Astrocyte (in vitro differentiated cells and primary cell): ENCODE measurements around the gene CCNL2. TPM values are rescaled to one million over a fixed set of nuclear protein-coding genes. Genes with fewer than 3 reads are reported as not detected.

Source experiments
- DNase-seq: peaks from one replicate; pipeline ENCODE4 v3.0.0-alpha.2; 2010; ENCODE audit warnings: low read depth
- FAIRE-seq: peaks from 2 replicates; lab custom pipeline; 2011; peaks lifted over from hg19 to GRCh38; lab: Jason Lieb, UNC
- H2AFZ ChIP-seq: 2 replicates; pipeline ENCODE4 v1.6.0; 2012; ENCODE audit warnings: low read depth, low read length, inconsistent platforms
- H3K27ac ChIP-seq: 2 replicates; pipeline ENCODE4 v1.5.1; 2011; ENCODE audit warnings: low read depth, low read length, inconsistent platforms
- H3K27me3 ChIP-seq: 2 replicates; pipeline ENCODE4 v1.6.0; 2011; ENCODE audit warnings: low read length, inconsistent platforms; ENCODE audit not compliant: insufficient read depth
- H3K36me3 ChIP-seq: 2 replicates; pipeline ENCODE4 v1.5.1; 2011; ENCODE audit warnings: low read length, inconsistent platforms; ENCODE audit not compliant: insufficient read depth
- H3K4me1 ChIP-seq: 2 replicates; pipeline ENCODE4 v1.5.1; 2011; ENCODE audit warnings: low read length, inconsistent platforms; ENCODE audit not compliant: insufficient read depth
- H3K4me2 ChIP-seq: 2 replicates; pipeline ENCODE4 v1.6.0; 2012; ENCODE audit warnings: low read length, inconsistent platforms
- H3K4me3 ChIP-seq: 2 replicates; pipeline ENCODE4 v1.5.1; 2011; ENCODE audit warnings: low read depth, mild to moderate bottlenecking, low read length, inconsistent platforms; ENCODE audit not compliant: insufficient read depth
- H3K79me2 ChIP-seq: 2 replicates; pipeline ENCODE4 v1.6.0; 2012; ENCODE audit warnings: mild to moderate bottlenecking, low read length, inconsistent platforms; ENCODE audit not compliant: insufficient read depth
- H3K9ac ChIP-seq: 2 replicates; pipeline ENCODE4 v1.6.0; 2012; ENCODE audit warnings: mild to moderate bottlenecking, low read length, inconsistent platforms
- H3K9me3 ChIP-seq: 2 replicates; pipeline ENCODE4 v1.5.1; 2012; ENCODE audit warnings: low read depth, mild to moderate bottlenecking, low read length, inconsistent platforms; ENCODE audit not compliant: insufficient read depth
- H4K20me1 ChIP-seq: 2 replicates; pipeline ENCODE4 v1.6.0; 2012; ENCODE audit warnings: low read length, inconsistent platforms; ENCODE audit not compliant: insufficient read depth
- H3K27ac Mint-ChIP-seq: one replicate; pipeline ENCODE4 v1.8.0; 2021; ENCODE audit warnings: mild to moderate bottlenecking, mixed read lengths; ENCODE audit not compliant: unreplicated experiment
- H3K27me3 Mint-ChIP-seq: one replicate; pipeline ENCODE4 v1.8.0; 2021; ENCODE audit warnings: low read depth, mixed read lengths; ENCODE audit not compliant: unreplicated experiment
- H3K36me3 Mint-ChIP-seq: one replicate; pipeline ENCODE4 v1.8.0; 2021; ENCODE audit warnings: low read depth, mixed read lengths; ENCODE audit not compliant: unreplicated experiment
- H3K4me1 Mint-ChIP-seq: one replicate; pipeline ENCODE4 v1.8.0; 2021; ENCODE audit warnings: low read depth, mixed read lengths; ENCODE audit not compliant: unreplicated experiment
- H3K4me3 Mint-ChIP-seq: one replicate; pipeline ENCODE4 v1.8.0; 2021; ENCODE audit warnings: mild to moderate bottlenecking, moderate library complexity, mixed read lengths; ENCODE audit not compliant: unreplicated experiment
- H3K9me3 Mint-ChIP-seq: one replicate; pipeline ENCODE4 v1.8.0; 2021; ENCODE audit warnings: mild to moderate bottlenecking, mixed read lengths; ENCODE audit not compliant: unreplicated experiment
- CTCF ChIP-seq: IDR thresholded peaks from 2 replicates; pipeline ENCODE4 v1.5.1; 2011; ENCODE audit warnings: low read depth, mild to moderate bottlenecking, inconsistent platforms, low read length, moderate library complexity; ENCODE audit not compliant: insufficient read depth
- EZH2 ChIP-seq: IDR thresholded peaks from 2 replicates; pipeline ENCODE4 v1.6.1; 2012; ENCODE audit warnings: mild to moderate bottlenecking, low read length, inconsistent platforms; ENCODE audit not compliant: insufficient read depth
- total RNA-seq: library from RNA; stranded (reverse); gene quantifications from 2 replicates; pipeline ENCODE4 v1.2.1, GENCODE V29; 2021

The CCNL2 gene
- total RNA-seq, 1 donor from 2014 or later, result 194 TPM

- H3K27ac Mint-ChIP-seq, result no peak overlapping the region
- H3K4me1 ChIP-seq, result peaks cover 30% of the 10 kb centered on the region
- peaks cover 4% of the 10 kb centered on the region for H3K4me1 Mint-ChIP-seq
- no peak overlapping the region for H3K9ac ChIP-seq
- no peak overlapping the region for H3K4me3 Mint-ChIP-seq
- no peak overlapping the region for H3K4me3 ChIP-seq
- peaks cover 8% of the 10 kb centered on the region for H3K36me3 ChIP-seq
- H4K20me1 ChIP-seq, result peaks cover 65% of the 10 kb centered on the region
- DNase-seq (no peak), FAIRE-seq (no peak)
- no peak overlapping the region for H3K4me2 ChIP-seq
- no peaks in the 10 kb centered on the region for H3K36me3 Mint-ChIP-seq
- H3K9me3 Mint-ChIP-seq, result no peaks in the 10 kb centered on the region
- H3K79me2 ChIP-seq, result peaks cover 56% of the 10 kb centered on the region
- H3K27me3 ChIP-seq, result no peaks in the 10 kb centered on the region
- no peaks in the 10 kb centered on the region for H3K9me3 ChIP-seq
- TF ChIP-seq EZH2, result no peak
- no peak for TF ChIP-seq CTCF
- no peak overlapping the region for H2AFZ ChIP-seq
- no peak overlapping the region for H3K27ac ChIP-seq
- no peaks in the 10 kb centered on the region for H3K27me3 Mint-ChIP-seq
Observed at GRCh38 chr1:1341549-1342021, 57.5 kb downstream of the CCNL2 start.

- H3K4me3 ChIP-seq, result no peak overlapping the region
- H3K36me3 Mint-ChIP-seq, result no peaks in the 10 kb centered on the region
- DNase-seq, result no peak
- H3K4me2 ChIP-seq, result no peak overlapping the region
- no peak overlapping the region for H3K27ac ChIP-seq
- no peaks in the 10 kb centered on the region for H3K27me3 ChIP-seq
- H3K9me3 Mint-ChIP-seq, result no peaks in the 10 kb centered on the region
- peaks cover 24% of the 10 kb centered on the region for H3K4me1 ChIP-seq
- peaks cover 59% of the 10 kb centered on the region for H4K20me1 ChIP-seq
- TF ChIP-seq CTCF (no peak), EZH2 (no peak)
- H3K27ac Mint-ChIP-seq, result no peak overlapping the region
- H3K9ac ChIP-seq, result no peak overlapping the region
- FAIRE-seq, result no peak
- H3K4me1 Mint-ChIP-seq, result peaks cover 4% of the 10 kb centered on the region
- H3K27me3 Mint-ChIP-seq, result no peaks in the 10 kb centered on the region
- peaks cover 8% of the 10 kb centered on the region for H3K36me3 ChIP-seq
- H3K9me3 ChIP-seq, result no peaks in the 10 kb centered on the region
- no peak overlapping the region for H2AFZ ChIP-seq
- H3K79me2 ChIP-seq, result peaks cover 50% of the 10 kb centered on the region
- H3K4me3 Mint-ChIP-seq, result no peak overlapping the region
Observed at GRCh38 chr1:1340791-1341548, 58.2 kb downstream of the CCNL2 start.

- peaks cover 16% of the 10 kb centered on the region for H3K4me1 ChIP-seq
- H3K27ac Mint-ChIP-seq, result no peak overlapping the region
- no peaks in the 10 kb centered on the region for H3K9me3 ChIP-seq
- H3K9ac ChIP-seq, result no peak overlapping the region
- H4K20me1 ChIP-seq, result peaks cover 51% of the 10 kb centered on the region
- H3K4me2 ChIP-seq, result no peak overlapping the region
- no peaks in the 10 kb centered on the region for H3K27me3 ChIP-seq
- H3K36me3 Mint-ChIP-seq, result no peaks in the 10 kb centered on the region
- H3K4me3 Mint-ChIP-seq, result no peak overlapping the region
- peaks cover 42% of the 10 kb centered on the region for H3K79me2 ChIP-seq
- H3K4me1 Mint-ChIP-seq, result peaks cover 4% of the 10 kb centered on the region
- H3K36me3 ChIP-seq, result peaks cover 8% of the 10 kb centered on the region
- no peaks in the 10 kb centered on the region for H3K9me3 Mint-ChIP-seq
- no peak overlapping the region for H2AFZ ChIP-seq
- no peak overlapping the region for H3K27ac ChIP-seq
- H3K27me3 Mint-ChIP-seq, result no peaks in the 10 kb centered on the region
- no peak overlapping the region for H3K4me3 ChIP-seq
- no peak for FAIRE-seq
- DNase-seq, result no peak
- TF ChIP-seq EZH2 (no peak), CTCF (no peak)
Observed at GRCh38 chr1:1340185-1340584, 59.0 kb downstream of the CCNL2 start.
